GM06990 (cell line): ENCODE measurements around the gene VCL.

ENCODE experiments used
- DNase-seq: peaks from one replicate; pipeline ENCODE4 v3.0.0-alpha.2; 2011; ENCODE audit not compliant: insufficient read length; ENCODE audit errors: extremely low read depth
- H3K27me3 ChIP-seq: replicated peaks from 2 replicates; pipeline ENCODE4 v1.6.0; 2011; ENCODE audit warnings: low read length; ENCODE audit not compliant: control insufficient read depth, insufficient read depth
- H3K36me3 ChIP-seq: 2 replicates; pipeline ENCODE4 v1.5.1; 2011; ENCODE audit warnings: low read length; ENCODE audit not compliant: control insufficient read depth, insufficient read depth
- H3K4me3 ChIP-seq: replicated peaks from 2 replicates; pipeline ENCODE4 v1.5.1; 2011; ENCODE audit warnings: low read depth, mild to moderate bottlenecking, control low read depth, low read length
- CTCF ChIP-seq: IDR thresholded peaks from 2 replicates; pipeline ENCODE4 v1.5.1; 2011; ENCODE audit warnings: low read length, control low read depth, mild to moderate bottlenecking, inconsistent platforms; ENCODE audit not compliant: insufficient read depth, poor library complexity, severe bottlenecking

Gene VCL

GRCh38 chr10:74072503-74072902 is 74.6 kb downstream of the VCL start:
- no peak for DNase-seq
- H3K4me3 ChIP-seq = no peak overlapping the region
- H3K36me3 ChIP-seq = no peaks in the 10 kb centered on the region

GRCh38 chr10:74075906-74076305 is 78.0 kb downstream of the VCL start:
- no peak for TF ChIP-seq CTCF
- no peaks in the 10 kb centered on the region for H3K36me3 ChIP-seq
- H3K4me3 ChIP-seq = no peak overlapping the region
- DNase-seq = no peak
- H3K27me3 ChIP-seq = no peaks in the 10 kb centered on the region

More at GRCh38 chr10:74072503-74072902, 74.6 kb downstream of the VCL start:
- TF ChIP-seq CTCF = no peak
- no peaks in the 10 kb centered on the region for H3K27me3 ChIP-seq

GRCh38 chr10:74076961-74077360 is 79.0 kb downstream of the VCL start:
- no peaks in the 10 kb centered on the region for H3K36me3 ChIP-seq
- TF ChIP-seq CTCF = no peak

GRCh38 chr10:74077416-74077815 is 79.5 kb downstream of the VCL start:
- Histone ChIP-seq H3K27me3 (no peaks in the 10 kb centered on the region), H3K36me3 (no peaks in the 10 kb centered on the region), H3K4me3 (no peak overlapping the region)
- no peak for TF ChIP-seq CTCF
- DNase-seq = no peak

More at GRCh38 chr10:74076961-74077360, 79.0 kb downstream of the VCL start:
- Histone ChIP-seq H3K4me3 (no peak overlapping the region), H3K27me3 (no peaks in the 10 kb centered on the region)
- no peak for DNase-seq

- peak; percentile 37 for DNase-seq
- H3K36me3 ChIP-seq = no peaks in the 10 kb centered on the region
- H3K27me3 ChIP-seq = no peaks in the 10 kb centered on the region
- no peak overlapping the region for H3K4me3 ChIP-seq
- TF ChIP-seq CTCF = no peak
Observed at GRCh38 chr10:74078037-74078436, 80.1 kb downstream of the VCL start.
